Naive thymus-derived CD8-positive, alpha-beta T cell (primary cell): Measurements from ENCODE around the gene RARB. TPM values are rescaled to one million over a fixed set of nuclear protein-coding genes. Genes with fewer than 3 reads are reported as not detected.

Source experiments
- ATAC-seq, 2 donors: fragments of 150-1000 bp; cut with Tn5 transposase in 1 of 2; sonication (Bioruptor Pico), chemical (Tn5 transposase) in 1 of 2; 1 replicate in 1 of 2; 2 replicates in 1 of 2; pipeline ENCODE4 v1.10.0; 2021; ENCODE audit warnings: mild to moderate bottlenecking in 2 of 2, moderate library complexity in 2 of 2
- POLR2A ChIA-PET: fragments of 350-600 bp; sonication (Branson Sonifier 250); formaldehyde crosslinking; loops from one replicate; lab custom pipeline; 2021; ENCODE audit warnings: antibody characterized with exemption; lab: Charles Lee
- DNase-seq, 10 donors: peaks; one replicate each; pipeline versions ENCODE4 v3.0.0 to v3.0.0-alpha.2; 2020 to 2022
- H3K27ac Mint-ChIP-seq, 10 donors: one replicate each; pipeline ENCODE4 v1.8.0; 2020 to 2022; ENCODE audit warnings: mild to moderate bottlenecking in 10 of 10, mixed read lengths in 10 of 10, moderate library complexity in 4 of 10, inconsistent platforms in 1 of 10
- H3K27me3 Mint-ChIP-seq, 5 donors: one replicate each; pipeline ENCODE4 v1.8.0; 2021 to 2022; ENCODE audit warnings: mixed read lengths in 5 of 5
- H3K36me3 Mint-ChIP-seq, 3 donors: one replicate each; pipeline ENCODE4 v1.8.0; 2020 to 2022; ENCODE audit warnings: mixed read lengths in 3 of 3, mild to moderate bottlenecking in 2 of 3, inconsistent platforms in 1 of 3
- H3K4me1 Mint-ChIP-seq, 4 donors: one replicate each; pipeline ENCODE4 v1.8.0; 2021 to 2022; ENCODE audit warnings: mixed read lengths in 4 of 4
- H3K4me3 Mint-ChIP-seq, 10 donors: one replicate each; pipeline ENCODE4 v1.8.0; 2020 to 2022; ENCODE audit warnings: mild to moderate bottlenecking in 10 of 10, mixed read lengths in 10 of 10, moderate library complexity in 6 of 10, inconsistent platforms in 1 of 10
- H3K9me3 Mint-ChIP-seq, 9 donors: one replicate each; pipeline ENCODE4 v1.8.0; 2020 to 2022; ENCODE audit warnings: mixed read lengths in 9 of 9, mild to moderate bottlenecking in 3 of 9, inconsistent platforms in 1 of 9, moderate library complexity in 1 of 9
- polyA plus RNA-seq, 3 donors: library from polyadenylated mRNA; unstranded; fragments of 300-500 nt; fragmentation: Illumina TruSeq; gene quantifications; one replicate each; pipeline ENCODE4 v1.2.3, GENCODE V29; 2021
- total RNA-seq, 8 experiments: library from RNA in 2 of 8; stranded (reverse) in 2 of 8; gene quantifications; one replicate each; pipeline ENCODE4 v1.2.3 and lab custom pipeline; 2021 to 2026

Gene RARB
- total and polyA plus RNA-seq, 5 experiments from 2014 or later: 0.09 TPM; not detected in 4

- peaks cover 29 to 64% (median 30%) of the 10 kb centered on the region in 5 donors for H3K27me3 Mint-ChIP-seq
- peaks cover 0 to 6% (median 0%) of the 10 kb centered on the region in 3 donors for H3K36me3 Mint-ChIP-seq
- H3K4me3 Mint-ChIP-seq: no peak overlapping the region
- DNase-seq: no peak
- peaks cover 0 to 2% (median 0%) of the 10 kb centered on the region in 9 donors for H3K9me3 Mint-ChIP-seq
- no peak overlapping the region for H3K27ac Mint-ChIP-seq
- ATAC-seq: no peak
- POLR2A ChIA-PET: no interaction called here
- H3K4me1 Mint-ChIP-seq: peaks cover 0 to 8% (median 4%) of the 10 kb centered on the region in 4 donors
These were observed 1.7 kb upstream of the RARB start for GRCh38 chr3:25426408-25426807.

GRCh38 chr3:25427155-25427554 is 908 bp upstream of the RARB start:
- peaks cover 0 to 2% (median 0%) of the 10 kb centered on the region in 9 donors for H3K9me3 Mint-ChIP-seq
- no peak for ATAC-seq
- peak overlapping the region in 3 of 10 donors; percentile 14 to 22 (median 21) for H3K4me3 Mint-ChIP-seq
- H3K27ac Mint-ChIP-seq: no peak overlapping the region
- no peak for DNase-seq
- H3K4me1 Mint-ChIP-seq: peaks cover 0 to 8% (median 4%) of the 10 kb centered on the region in 4 donors
- peaks cover 30 to 70% (median 33%) of the 10 kb centered on the region in 5 donors for H3K27me3 Mint-ChIP-seq
- H3K36me3 Mint-ChIP-seq: peaks cover 0 to 6% (median 0%) of the 10 kb centered on the region in 3 donors
- POLR2A ChIA-PET: no interaction called here

GRCh38 chr3:25427563-25427941 is 511 bp upstream of the RARB start:
- ATAC-seq: no peak
- POLR2A ChIA-PET: no interaction called here
- DNase-seq: no peak
- no peak overlapping the region for H3K27ac Mint-ChIP-seq
- H3K4me1 Mint-ChIP-seq: peaks cover 0 to 8% (median 4%) of the 10 kb centered on the region in 4 donors
- peaks cover 30 to 72% (median 35%) of the 10 kb centered on the region in 5 donors for H3K27me3 Mint-ChIP-seq
- peak overlapping the region in 3 of 10 donors; percentile 14 to 22 (median 21) for H3K4me3 Mint-ChIP-seq
- peaks cover 0 to 6% (median 0%) of the 10 kb centered on the region in 3 donors for H3K36me3 Mint-ChIP-seq
- peaks cover 0 to 2% (median 0%) of the 10 kb centered on the region in 9 donors for H3K9me3 Mint-ChIP-seq

GRCh38 chr3:25428789-25429335 is 799 bp downstream of the RARB start:
- POLR2A ChIA-PET: no interaction called here

GRCh38 chr3:25429361-25430286 is 1.6 kb downstream of the RARB start:
- no peak for DNase-seq
- ATAC-seq: no peak
- Mint-ChIP-seq H3K9me3 (peaks cover 0 to 2% (median 0%) of the 10 kb centered on the region in 9 donors), H3K27me3 (peaks cover 30 to 61% (median 38%) of the 10 kb centered on the region in 5 donors), H3K4me1 (peaks cover 0 to 8% (median 7%) of the 10 kb centered on the region in 4 donors), H3K36me3 (peaks cover 0 to 6% (median 0%) of the 10 kb centered on the region in 3 donors), H3K4me3 (no peak overlapping the region), H3K27ac (no peak overlapping the region)
- POLR2A ChIA-PET: no interaction called here

More at GRCh38 chr3:25428789-25429335, 799 bp downstream of the RARB start:
- Mint-ChIP-seq H3K36me3 (peaks cover 0 to 6% (median 0%) of the 10 kb centered on the region in 3 donors), H3K4me3 (no peak overlapping the region), H3K27me3 (peaks cover 30 to 66% (median 37%) of the 10 kb centered on the region in 5 donors), H3K9me3 (peaks cover 0 to 2% (median 0%) of the 10 kb centered on the region in 9 donors), H3K27ac (peak overlapping the region in 1 of 10 donors; percentile 35), H3K4me1 (peaks cover 0 to 8% (median 6%) of the 10 kb centered on the region in 4 donors)
- DNase-seq: no peak
- no peak for ATAC-seq

GRCh38 chr3:25430287-25430934 is 2.3 kb downstream of the RARB start:
- DNase-seq: no peak
- no peak overlapping the region for H3K4me3 Mint-ChIP-seq
- POLR2A ChIA-PET: no interaction called here
- peaks cover 0 to 8% (median 7%) of the 10 kb centered on the region in 4 donors for H3K4me1 Mint-ChIP-seq
- peaks cover 0 to 2% (median 0%) of the 10 kb centered on the region in 9 donors for H3K9me3 Mint-ChIP-seq
- peaks cover 30 to 58% (median 38%) of the 10 kb centered on the region in 5 donors for H3K27me3 Mint-ChIP-seq
- no peak for ATAC-seq
- peaks cover 0 to 6% (median 0%) of the 10 kb centered on the region in 3 donors for H3K36me3 Mint-ChIP-seq
- no peak overlapping the region for H3K27ac Mint-ChIP-seq

GRCh38 chr3:25430935-25431770 is 3.1 kb downstream of the RARB start:
- Mint-ChIP-seq H3K27ac (no peak overlapping the region), H3K9me3 (peaks cover 0 to 2% (median 0%) of the 10 kb centered on the region in 9 donors), H3K4me3 (no peak overlapping the region), H3K36me3 (peaks cover 0 to 6% (median 0%) of the 10 kb centered on the region in 3 donors), H3K27me3 (peaks cover 24 to 51% (median 36%) of the 10 kb centered on the region in 5 donors), H3K4me1 (peaks cover 0 to 8% (median 7%) of the 10 kb centered on the region in 4 donors)
- DNase-seq: no peak
- ATAC-seq: no peak
- POLR2A ChIA-PET: no interaction called here

GRCh38 chr3:25432176-25432720 is 4.2 kb downstream of the RARB start:
- POLR2A ChIA-PET: no interaction called here
- Mint-ChIP-seq H3K9me3 (no peaks in the 10 kb centered on the region), H3K36me3 (peaks cover 0 to 6% (median 0%) of the 10 kb centered on the region in 3 donors), H3K27ac (no peak overlapping the region), H3K4me1 (peaks cover 0 to 8% (median 6%) of the 10 kb centered on the region in 4 donors), H3K27me3 (peaks cover 13 to 40% (median 29%) of the 10 kb centered on the region in 5 donors), H3K4me3 (no peak overlapping the region)
- DNase-seq: no peak
- ATAC-seq: no peak

- DNase-seq: no peak
- H3K4me3 Mint-ChIP-seq: no peak overlapping the region
- POLR2A ChIA-PET: no interaction called here
- ATAC-seq: no peak
- H3K27ac Mint-ChIP-seq: no peak overlapping the region
- H3K9me3 Mint-ChIP-seq: no peaks in the 10 kb centered on the region
- peaks cover 0 to 4% (median 0%) of the 10 kb centered on the region in 3 donors for H3K36me3 Mint-ChIP-seq
- H3K27me3 Mint-ChIP-seq: peaks cover 5 to 39% (median 26%) of the 10 kb centered on the region in 5 donors
- peaks cover 0 to 7% (median 3%) of the 10 kb centered on the region in 4 donors for H3K4me1 Mint-ChIP-seq
These were observed 5.0 kb downstream of the RARB start for GRCh38 chr3:25433106-25433505.

GRCh38 chr3:25433868-25434267 is 5.8 kb downstream of the RARB start:
- DNase-seq: no peak
- Mint-ChIP-seq H3K9me3 (no peaks in the 10 kb centered on the region), H3K4me3 (no peak overlapping the region), H3K27ac (no peak overlapping the region), H3K27me3 (peaks cover 0 to 35% (median 23%) of the 10 kb centered on the region in 5 donors), H3K36me3 (no peaks in the 10 kb centered on the region), H3K4me1 (peaks cover 0 to 6% (median 0%) of the 10 kb centered on the region in 4 donors)
- ATAC-seq: no peak
- POLR2A ChIA-PET: no interaction called here

- Mint-ChIP-seq H3K36me3 (no peaks in the 10 kb centered on the region), H3K4me1 (peaks cover 0 to 8% (median 0%) of the 10 kb centered on the region in 4 donors), H3K27me3 (peaks cover 0 to 20% (median 3%) of the 10 kb centered on the region in 5 donors), H3K9me3 (no peaks in the 10 kb centered on the region), H3K4me3 (no peak overlapping the region), H3K27ac (no peak overlapping the region)
- ATAC-seq: no peak
- DNase-seq: no peak
- POLR2A ChIA-PET: no interaction called here
These were observed 9.9 kb downstream of the RARB start for GRCh38 chr3:25437953-25438352.
